Lower leg skin (tissue), 4 donors: ENCODE results near the gene NIP7. TPM values are rescaled to one million over a fixed set of nuclear protein-coding genes. Genes with fewer than 3 reads are reported as not detected.

Source experiments
- DNase-seq, 2 donors: peaks; one replicate each; pipeline ENCODE4 v3.0.0-alpha.2; 2019; ENCODE audit warnings: low spot score in 2 of 2
- H3K4me3 ChIP-seq: fragments of 200-600 bp; sonication (generic); 2 replicates; pipeline ENCODE4 v1.5.1; 2017; ENCODE audit warnings: mild to moderate bottlenecking, low read depth; ENCODE audit not compliant: poor library complexity, severe bottlenecking
- POLR2A ChIP-seq, 2 donors: fragments of 450-650 bp; IDR thresholded peaks; one replicate each; pipeline ENCODE4 v1.6.1; 2016 to 2017; ENCODE audit warnings: antibody characterized with exemption in 2 of 2, mild to moderate bottlenecking in 1 of 2, moderate library complexity in 1 of 2
- WGBS, 2 donors: methylation state at CpG; one replicate each; pipeline ENCODE4 v1.1.5; 2018; 5-methylcytosine and 5-hydroxymethylcytosine counted together
- intact Hi-C: fragments of 100-400 bp; cut with DNase I; formaldehyde crosslinking; loops from one replicate; pipeline ENCODE4 v1.15.0; 2023; ENCODE audit warnings: low total_unique reads
- total RNA-seq, 4 donors: library from RNA; depleted of rRNA; stranded (reverse); fragments of >200 nt; gene quantifications; one replicate each; pipeline ENCODE4 v1.1.0, GENCODE V29; 2016
- TF ChIP-seq, protein P1 (sequence below), 3 donors: fragments of 450-650 bp; IDR thresholded peaks; one replicate each; pipeline ENCODE4 v1.5.1; 2016; ENCODE audit warnings: antibody characterized with exemption in 3 of 3, mild to moderate bottlenecking in 3 of 3, moderate library complexity in 2 of 3

The NIP7 gene
- total RNA-seq, 4 donors from 2014 or later: 11.0 to 13.8 (median 12.7) TPM

DNA sequence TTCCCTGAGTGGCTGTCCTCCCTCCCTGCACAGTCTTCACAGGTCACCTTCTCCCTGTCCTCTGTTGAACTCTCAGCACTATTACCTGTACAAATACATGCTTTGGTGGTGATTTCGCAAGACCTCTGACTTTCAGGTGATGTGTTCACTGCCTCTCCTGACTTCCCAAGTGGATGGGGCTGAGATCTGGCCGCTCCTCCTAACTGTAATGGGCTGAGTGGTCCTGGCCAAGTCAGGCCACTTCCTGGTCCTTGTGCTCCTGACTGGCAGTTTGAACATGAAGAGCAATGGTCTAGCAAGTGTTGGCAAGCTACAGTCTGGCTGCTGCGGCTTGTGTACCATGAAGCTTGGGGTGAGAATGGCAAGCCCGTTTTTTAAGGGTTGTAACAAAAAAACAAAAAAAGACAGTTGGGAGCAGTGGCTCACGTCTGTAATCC lies 23.7 kb downstream of the NIP7 start:
- TF ChIP-seq, protein P1, sequence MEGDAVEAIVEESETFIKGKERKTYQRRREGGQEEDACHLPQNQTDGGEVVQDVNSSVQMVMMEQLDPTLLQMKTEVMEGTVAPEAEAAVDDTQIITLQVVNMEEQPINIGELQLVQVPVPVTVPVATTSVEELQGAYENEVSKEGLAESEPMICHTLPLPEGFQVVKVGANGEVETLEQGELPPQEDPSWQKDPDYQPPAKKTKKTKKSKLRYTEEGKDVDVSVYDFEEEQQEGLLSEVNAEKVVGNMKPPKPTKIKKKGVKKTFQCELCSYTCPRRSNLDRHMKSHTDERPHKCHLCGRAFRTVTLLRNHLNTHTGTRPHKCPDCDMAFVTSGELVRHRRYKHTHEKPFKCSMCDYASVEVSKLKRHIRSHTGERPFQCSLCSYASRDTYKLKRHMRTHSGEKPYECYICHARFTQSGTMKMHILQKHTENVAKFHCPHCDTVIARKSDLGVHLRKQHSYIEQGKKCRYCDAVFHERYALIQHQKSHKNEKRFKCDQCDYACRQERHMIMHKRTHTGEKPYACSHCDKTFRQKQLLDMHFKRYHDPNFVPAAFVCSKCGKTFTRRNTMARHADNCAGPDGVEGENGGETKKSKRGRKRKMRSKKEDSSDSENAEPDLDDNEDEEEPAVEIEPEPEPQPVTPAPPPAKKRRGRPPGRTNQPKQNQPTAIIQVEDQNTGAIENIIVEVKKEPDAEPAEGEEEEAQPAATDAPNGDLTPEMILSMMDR (IDR thresholded peaks at IDR 0.05): no peak
- TF ChIP-seq POLR2A (IDR thresholded peaks at IDR 0.05): no peak
- no peak for DNase-seq
- 86 to 92% methylated on average over 5 of the region's 5 CpGs for WGBS, 2 donors
- no peak overlapping the region for H3K4me3 ChIP-seq
- intact Hi-C loops: no loop called here

DNA sequence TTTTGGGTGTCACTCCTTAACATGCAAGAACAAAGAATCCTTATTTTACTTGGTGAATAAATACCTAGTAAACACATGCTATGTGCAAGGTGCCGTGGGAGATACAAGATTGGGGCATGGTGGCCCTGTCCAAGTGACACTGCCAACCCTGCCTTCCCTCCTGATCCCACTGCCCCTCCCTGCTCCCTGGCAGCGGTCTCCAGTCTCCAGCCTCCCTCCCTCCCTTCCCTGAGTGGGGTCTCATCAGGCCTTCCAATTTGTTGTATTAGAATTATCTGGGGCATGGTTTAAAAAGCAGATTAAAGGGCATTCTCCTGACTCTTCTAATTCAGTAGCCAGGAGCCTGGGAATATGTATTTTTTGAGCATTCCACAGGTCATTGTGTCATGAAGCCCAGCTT lies 24.5 kb downstream of the NIP7 start:
- WGBS, 2 donors: 91 to 94% methylated on average over 2 of the region's 2 CpGs
- no peak for DNase-seq
- TF ChIP-seq POLR2A (IDR thresholded peaks at IDR 0.05): no peak
- TF ChIP-seq, protein P1 (IDR thresholded peaks at IDR 0.05): no peak
- intact Hi-C loops: no loop called here
- no peak overlapping the region for H3K4me3 ChIP-seq

DNA sequence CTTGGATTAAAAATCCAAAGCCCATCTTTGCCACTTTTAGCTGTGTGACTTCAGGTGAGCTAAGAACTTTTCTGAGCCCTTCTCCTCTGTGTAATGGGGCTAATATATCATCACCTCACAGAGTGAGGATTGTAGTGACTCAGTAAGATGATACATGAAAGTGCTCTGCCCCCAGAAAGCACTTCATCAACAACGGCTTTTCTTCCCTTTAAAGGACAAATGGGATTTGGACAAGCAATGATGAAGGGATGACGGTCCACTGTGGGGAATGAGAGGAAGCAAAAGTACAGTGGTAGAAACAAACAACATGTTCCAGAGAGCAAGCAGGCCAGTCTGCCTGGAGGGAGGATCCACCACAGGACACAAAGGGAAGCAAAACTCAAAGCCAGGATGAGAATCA lies 26.3 kb downstream of the NIP7 start:
- no peak for TF ChIP-seq POLR2A (IDR thresholded peaks at IDR 0.05)
- TF ChIP-seq, protein P1 (IDR thresholded peaks at IDR 0.05): no peak
- intact Hi-C loops: no loop called here
- WGBS, 2 donors: 85 to 86% methylated on average over 2 of the region's 2 CpGs
- no peak for DNase-seq
- H3K4me3 ChIP-seq: no peak overlapping the region

DNA sequence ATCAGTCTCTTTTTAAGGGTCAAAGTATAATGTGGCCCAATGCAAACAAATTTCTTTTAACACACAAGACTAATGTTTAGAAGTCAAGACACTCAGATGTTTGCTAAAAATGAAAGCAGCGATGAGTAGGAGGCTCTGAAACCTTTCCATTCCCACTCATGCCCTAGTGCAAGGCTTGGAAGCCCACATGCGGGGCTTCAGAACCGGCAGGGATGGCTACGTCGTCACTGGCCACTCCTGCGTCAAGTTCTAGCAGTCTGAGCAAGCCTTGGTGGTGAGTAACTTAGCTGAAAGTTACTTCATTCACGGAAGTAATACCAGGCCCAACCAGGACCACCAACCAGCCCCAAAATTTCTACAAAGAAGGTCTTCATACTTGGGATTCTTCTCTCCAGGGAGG lies 26.9 kb downstream of the NIP7 start:
- DNase-seq: no peak
- intact Hi-C loops: no loop called here
- H3K4me3 ChIP-seq: no peak overlapping the region
- 85 to 96% methylated on average over 7 of the region's 7 CpGs for WGBS, 2 donors
- TF ChIP-seq POLR2A (IDR thresholded peaks at IDR 0.05): no peak

DNA sequence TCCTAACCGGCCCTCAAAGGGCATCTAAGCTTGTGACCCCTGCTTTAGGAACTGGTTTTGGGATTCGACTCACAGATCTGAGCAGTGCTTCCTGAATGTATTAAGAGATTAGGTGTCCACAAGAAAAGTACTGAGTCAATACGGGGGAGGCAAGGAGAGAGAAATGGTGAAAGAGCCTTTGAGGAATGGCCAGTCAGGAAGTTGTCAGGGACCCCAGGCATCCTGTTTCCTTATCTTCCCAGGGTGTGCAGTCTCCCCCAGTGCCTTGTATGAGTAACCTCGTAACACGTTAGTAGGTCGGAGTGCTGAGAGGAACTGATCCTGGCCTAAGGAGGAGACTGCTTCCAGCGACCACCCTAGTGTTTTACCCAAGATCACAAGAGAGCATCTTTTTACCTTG lies 28.4 kb downstream of the NIP7 start:
- H3K4me3 ChIP-seq: no peak overlapping the region
- intact Hi-C loops: no loop called here
- 86% methylated on average over 7 of the region's 7 CpGs for WGBS, 2 donors
- TF ChIP-seq, protein P1 (IDR thresholded peaks at IDR 0.05): no peak
- TF ChIP-seq POLR2A (IDR thresholded peaks at IDR 0.05): no peak
- DNase-seq: peak in 1 of 2 donors; percentile 4

DNA sequence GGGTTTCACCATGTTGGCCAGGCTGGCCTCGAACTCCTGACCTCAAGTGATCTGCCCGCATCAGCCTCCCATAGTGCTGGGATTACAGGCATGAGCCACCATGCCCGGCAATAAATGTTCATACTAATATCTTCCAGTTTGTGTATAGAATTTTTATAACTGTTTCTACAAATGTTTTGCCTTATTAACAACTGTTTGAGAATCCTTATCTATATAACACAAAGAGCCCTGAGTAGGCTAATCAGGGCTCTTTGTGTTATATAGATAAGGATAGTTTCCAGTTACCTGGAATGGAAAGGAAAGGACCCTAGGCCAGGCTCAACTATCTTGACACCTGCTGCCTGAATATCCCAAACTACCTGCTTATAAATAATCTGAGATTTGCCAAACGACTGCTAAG lies 29.3 kb downstream of the NIP7 start:
- intact Hi-C loops: no loop called here
- no peak for TF ChIP-seq POLR2A (IDR thresholded peaks at IDR 0.05)
- TF ChIP-seq, protein P1 (IDR thresholded peaks at IDR 0.05): no peak
- no peak overlapping the region for H3K4me3 ChIP-seq
- peak in 1 of 2 donors; percentile 20 for DNase-seq
- WGBS, 2 donors: 94 to 98% methylated on average over 4 of the region's 4 CpGs
